AG20443 (cell line): ENCODE results near the gene MORC2.

Source experiments
- DNase-seq: peaks from one replicate; pipeline ENCODE4 v3.0.0; 2012; ENCODE audit warnings: low spot score, mixed read lengths

MORC2 gene

DNA sequence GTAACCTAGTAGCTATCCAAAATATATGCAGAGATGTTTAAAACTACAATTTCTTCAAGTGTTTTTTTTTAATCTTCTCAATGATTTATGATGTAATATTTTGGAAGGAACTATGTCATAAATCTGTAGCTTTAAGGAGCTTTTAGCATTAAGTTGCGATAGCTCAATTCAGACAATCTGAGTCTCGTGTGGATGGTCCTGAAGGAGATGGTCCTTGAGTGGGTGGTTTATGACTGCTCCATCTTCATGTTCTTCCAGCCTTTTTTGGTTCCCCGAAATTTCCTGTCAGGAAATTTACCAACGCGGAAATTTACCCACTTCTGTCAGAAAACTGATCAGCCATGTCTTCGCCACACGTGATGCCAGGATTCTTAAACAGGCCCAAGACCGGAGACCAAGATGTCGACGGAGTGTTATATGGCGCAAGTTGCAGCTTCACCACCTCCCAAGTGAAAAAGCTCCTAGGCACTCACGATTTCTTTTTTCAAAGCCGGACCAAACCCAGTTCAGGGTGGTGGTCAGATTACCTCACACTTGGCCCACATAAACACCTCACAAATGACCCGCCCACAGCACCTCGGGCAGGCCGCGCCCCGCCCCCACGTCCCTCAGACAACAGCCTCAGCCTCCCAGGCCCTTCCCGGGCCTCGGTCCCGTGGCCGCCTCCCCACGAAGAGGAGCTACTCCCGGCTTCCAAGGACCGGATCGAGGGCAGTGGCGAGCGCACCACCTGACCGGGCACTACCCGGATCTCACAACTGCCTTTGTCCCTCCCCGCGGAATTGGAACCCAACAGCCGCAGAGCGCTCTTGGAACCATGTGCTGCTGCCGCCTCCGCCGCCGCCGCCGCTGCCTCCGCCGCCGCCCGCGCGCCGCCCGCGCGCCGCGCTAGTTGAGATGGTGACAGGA lies at the start of gene MORC2:
Gene MORC2 (minus strand): TSS at position 760 of the 909 bp plus-strand sequence. CDS start 885 bp downstream, outside the sequence.
- DNase-seq: no peak

DNA sequence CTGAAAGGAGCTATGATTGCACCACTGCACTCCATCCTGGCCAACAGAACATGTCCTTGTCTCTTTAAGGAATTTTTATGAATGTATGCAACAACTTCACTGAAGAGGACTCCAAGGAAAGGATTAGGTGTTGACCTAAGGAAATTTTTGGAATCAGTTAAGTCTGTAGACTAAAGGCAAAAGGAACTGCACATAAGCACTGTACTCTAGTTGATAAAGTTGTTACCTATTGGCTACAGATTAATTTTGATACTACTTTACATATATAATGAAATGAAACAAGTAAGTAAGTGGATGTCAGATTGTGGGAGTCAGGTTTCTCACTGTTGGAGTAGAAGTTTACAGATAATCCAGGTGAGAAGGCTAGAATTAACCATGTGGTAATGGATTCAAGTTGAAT lies 37.0 kb upstream of the MORC2 start:
- no peak for DNase-seq

DNA sequence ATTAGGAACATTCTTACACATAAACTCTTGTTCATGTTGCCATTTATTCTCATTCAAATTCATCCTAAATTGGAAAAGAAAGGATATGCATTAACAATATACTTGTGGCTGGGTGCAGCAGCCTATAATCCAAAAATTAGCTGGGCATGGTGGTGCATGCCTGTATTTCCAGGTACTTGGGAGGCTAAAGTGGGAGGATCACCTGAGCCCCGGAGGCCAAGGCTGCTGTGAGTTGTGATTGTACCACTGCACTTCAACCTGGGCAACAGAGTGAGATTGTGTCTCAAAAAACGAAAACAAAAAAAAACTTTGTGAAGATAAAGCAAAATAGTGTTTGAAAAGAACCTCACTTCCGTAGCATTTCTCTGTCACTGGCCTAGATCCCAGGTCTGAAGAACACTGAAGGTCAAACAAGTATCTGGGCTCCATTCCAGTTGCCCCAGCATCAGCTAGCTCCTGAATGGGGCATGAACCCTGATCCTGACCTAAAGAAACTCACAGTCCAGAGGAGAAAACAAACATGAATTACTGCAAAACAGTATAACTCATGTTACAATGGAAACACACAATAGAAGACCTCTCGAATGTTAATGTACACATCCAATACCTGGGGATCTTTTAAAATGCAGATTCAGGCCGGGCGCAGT lies 32.7 kb upstream of the MORC2 start:
- no peak for DNase-seq

DNA sequence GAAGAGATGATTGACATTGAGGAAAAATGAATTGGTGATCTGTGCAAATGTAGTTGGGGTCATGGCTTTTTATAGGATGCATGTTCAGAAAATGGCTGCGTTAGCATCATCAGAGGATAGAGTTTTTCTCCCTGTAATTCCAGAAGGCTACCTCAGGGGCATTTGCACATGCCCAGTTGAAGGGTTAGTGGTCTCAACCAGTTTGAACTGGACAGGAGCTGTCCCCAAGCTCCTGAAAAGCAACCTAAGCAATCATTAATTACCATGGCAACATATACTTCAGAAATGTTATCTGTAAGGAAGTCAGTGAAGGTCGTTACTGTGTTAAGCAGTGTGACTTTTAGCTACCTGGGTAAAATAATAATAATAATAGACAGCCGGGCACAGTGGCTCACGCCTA lies 29.8 kb upstream of the MORC2 start:
- no peak for DNase-seq

DNA sequence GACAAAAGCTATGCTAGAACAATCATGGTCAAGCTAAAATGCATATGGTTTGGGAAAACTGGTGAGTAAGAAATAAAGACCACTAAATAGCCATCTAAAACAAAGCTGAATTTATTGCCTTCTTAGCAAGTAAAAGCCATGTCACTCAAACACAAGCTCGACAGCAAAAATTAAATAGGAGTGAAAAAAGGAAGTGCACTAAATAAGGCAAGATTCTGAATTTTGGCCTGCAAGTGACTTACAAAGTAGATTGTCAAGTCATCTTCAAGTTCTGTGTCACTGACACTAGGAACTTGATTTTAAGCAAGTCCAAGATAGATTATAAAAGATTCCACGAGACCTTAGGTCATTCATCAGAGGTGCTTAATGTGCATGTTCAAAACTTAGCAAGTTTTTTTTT lies 27.9 kb upstream of the MORC2 start:
- no peak for DNase-seq

DNA sequence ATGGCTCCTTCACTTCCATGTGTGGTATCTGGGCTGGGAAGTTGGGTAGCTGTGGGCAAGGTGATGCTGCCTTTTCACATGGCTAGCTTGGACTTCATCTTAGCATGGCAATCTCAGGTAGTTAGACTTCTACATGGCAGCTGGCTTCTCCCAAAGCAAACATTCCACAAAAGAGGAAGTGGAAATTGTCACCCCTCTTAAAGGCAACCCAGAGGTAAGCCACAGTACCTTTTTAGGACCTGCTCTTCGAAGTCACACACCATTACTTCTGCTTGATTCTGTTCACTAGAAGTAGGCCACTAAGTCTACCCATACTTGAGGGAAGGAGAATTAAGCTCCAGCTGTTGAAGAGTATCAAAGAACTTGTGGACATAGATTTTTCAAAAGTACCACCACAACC lies 26.4 kb upstream of the MORC2 start:
- DNase-seq: no peak

DNA sequence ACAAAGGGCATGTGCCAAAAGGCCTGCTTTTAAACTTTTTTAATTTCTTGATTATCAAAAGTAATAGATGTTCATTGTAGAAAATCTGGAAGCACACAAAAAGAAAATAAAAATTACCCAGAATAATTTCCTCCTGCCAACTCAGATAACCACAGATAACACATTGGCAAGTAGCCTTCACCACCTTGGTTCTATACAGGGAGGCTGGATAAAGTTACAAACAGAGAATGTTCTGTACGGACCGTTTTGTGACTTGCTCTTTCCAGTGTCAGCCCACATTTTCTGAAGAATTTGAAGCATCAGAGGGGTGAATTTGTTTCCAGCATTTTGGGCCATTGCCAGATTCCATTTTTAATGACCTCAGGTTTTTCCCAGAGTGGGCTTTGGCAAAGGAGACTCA lies 24.0 kb upstream of the MORC2 start:
- no peak for DNase-seq

DNA sequence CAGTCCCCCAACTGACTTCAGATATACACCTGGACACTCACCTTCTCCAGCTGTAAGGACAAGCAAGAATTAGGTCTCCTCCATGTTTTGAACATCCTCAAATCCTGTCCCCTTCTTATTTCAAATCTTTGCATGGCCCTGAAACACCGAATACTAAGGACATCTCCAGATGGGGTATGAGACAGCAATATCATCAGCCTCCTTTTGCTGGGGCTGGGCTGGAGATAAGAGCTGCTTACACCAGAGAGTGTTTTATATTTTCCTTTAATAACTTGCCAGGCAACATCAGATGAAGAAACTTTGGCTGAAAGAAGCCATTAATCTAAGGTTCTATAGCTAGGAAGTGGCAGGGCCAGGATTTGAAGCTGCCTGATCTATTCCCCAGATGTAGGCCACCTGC lies 22.1 kb upstream of the MORC2 start:
- no peak for DNase-seq

DNA sequence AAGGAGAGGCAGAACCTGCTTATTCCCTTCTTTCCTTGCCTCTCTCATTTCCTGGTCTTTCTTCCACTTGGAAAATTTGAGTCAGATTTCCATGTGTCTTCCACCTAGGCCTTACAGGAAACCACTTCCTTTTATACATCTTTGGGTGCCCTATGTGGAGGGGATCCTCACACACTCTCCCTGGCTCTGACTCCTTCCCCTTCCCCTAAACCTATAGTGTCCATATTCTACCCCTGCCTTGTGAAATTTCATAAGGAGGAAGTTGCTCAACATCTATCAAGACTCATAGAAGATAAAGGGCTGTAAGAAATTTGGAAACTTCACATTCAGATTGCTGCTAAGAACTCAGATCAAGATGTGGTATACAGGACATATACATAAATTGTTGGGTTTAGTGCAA lies 20.9 kb upstream of the MORC2 start:
- DNase-seq: no peak

DNA sequence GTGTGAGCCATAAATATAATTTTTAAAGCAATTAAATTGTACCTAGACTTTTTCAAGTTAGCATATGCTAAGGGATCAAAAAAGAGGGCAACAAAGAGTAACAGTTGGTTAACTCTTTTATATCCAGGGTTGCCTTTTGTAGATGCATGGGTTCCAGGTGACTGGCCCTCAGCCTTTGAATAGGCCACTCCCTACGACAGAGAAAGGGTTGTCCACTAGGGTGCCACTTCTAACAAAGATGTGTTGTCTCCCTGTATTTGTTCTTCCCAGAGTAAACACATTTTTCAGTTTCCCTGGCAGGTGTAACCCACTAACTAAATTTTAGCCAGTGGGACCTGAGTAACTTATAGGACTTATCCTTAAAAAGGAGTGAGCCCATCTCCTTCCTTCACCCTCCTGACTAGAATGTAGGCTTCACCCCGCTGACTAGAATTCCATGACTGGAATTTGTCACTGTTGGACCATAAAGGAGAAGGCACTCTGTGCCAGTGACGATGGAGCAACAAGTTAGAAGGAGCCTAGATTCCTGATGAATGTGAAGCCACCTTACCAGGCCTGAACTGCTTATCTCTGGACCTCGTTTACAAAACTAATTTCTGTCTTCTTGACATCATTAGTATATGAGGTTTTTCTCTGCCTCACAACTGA lies 17.1 kb upstream of the MORC2 start:
- no peak for DNase-seq

DNA sequence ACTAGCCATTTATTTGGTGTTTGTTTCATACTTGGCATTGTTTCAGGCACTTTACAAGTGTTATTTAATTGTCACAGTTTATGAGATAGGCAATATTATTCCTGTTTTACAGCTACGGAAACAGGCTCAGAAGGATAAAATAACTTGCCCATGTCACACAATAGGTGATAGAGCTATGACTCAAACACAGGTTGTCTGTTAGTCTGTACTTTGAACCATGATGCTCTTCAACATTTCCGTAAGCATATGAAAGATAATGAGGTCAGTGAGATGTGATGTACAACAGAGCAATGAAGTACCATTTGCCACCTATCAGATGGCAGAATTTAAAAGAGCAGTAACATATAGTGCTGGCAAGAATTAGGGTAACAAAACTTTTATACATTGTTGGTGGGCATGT lies 15.7 kb upstream of the MORC2 start:
- DNase-seq: no peak

DNA sequence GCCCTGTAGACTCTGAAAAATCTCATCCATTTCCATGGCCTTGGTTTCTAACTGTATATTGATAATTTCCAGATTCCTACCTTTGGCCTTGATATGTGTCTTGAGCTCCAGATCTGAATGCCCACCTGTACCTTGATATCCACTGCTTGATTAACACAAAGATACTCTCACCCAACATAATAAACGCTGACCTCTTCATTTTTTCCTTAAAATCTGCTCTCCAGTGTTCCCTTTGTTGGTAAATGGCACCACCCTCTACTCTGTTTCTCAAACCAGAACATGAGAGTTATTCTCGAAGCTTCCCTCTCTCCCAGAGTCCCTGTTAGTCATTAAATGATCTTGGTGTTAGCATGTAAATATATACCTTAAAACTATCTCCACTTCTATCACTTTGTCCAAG lies 13.9 kb upstream of the MORC2 start:
- DNase-seq: no peak

DNA sequence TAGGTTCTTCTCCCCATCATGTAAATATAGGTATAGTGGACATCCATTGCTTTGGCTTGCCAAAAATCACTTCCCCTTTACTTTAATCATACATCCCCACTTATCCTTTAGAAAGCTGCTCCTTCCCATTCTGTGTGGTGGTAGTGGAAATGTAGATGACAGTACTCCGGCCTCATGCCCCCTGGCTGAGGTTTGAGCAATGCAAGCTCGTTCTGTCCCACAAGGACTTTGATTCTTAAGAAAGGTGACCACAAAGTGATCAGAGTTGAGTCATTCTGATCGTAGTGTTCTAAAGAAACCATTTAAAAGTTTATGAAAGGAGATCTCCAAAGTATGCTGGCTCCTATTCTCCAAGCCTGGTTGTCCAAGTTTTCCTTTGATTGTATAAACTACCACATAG lies 11.4 kb upstream of the MORC2 start:
- no peak for DNase-seq

DNA sequence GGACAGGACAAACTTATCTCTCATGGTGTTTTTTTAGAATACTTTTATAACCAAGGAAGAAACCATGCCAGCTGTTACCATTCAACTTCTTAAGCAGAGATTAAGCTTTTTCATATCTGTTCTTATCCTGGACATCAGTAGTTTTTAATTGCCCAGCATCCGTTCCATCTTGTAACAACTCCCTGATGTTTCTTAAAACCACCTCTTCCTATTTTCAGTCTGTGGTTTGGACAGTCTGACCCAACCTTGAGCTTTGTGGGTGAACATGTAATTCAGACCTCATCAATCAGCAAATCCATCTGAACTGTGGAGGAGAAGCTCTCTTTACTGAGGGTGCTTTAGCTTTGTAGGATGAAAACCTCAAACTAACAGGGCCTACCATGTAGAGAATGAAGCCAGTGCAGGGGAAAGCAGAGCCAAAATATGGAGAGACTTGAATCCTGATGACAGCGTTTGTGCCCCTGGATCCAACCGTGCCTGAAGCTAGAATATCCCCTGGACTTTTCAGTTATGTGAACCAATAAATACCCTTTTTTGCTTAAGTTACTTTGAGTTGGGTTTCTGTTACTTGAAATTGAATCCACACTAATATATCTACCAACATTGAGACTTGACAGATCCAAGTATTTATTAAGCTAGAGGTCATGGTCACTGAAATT lies 9.9 kb upstream of the MORC2 start:
- DNase-seq: no peak

DNA sequence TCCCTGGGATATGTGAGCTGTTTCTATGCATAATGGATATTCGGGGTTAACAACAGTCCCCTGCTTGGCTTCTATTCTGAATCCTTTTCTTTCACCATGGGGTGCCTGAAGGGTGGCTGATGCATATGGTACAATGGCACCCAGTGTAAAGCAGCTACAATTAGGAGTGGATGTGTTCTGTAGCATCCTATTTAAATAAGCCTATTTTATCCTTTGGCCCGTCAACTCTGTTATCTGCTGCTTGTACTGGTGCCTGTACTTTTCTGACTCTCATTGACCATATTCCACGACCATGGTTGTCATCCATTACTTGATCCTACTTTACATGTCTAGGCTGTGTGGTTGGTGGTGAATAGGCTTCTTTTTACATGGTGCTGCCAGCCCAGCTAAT lies 1.8 kb upstream of the MORC2 start:
- DNase-seq: no peak

DNA sequence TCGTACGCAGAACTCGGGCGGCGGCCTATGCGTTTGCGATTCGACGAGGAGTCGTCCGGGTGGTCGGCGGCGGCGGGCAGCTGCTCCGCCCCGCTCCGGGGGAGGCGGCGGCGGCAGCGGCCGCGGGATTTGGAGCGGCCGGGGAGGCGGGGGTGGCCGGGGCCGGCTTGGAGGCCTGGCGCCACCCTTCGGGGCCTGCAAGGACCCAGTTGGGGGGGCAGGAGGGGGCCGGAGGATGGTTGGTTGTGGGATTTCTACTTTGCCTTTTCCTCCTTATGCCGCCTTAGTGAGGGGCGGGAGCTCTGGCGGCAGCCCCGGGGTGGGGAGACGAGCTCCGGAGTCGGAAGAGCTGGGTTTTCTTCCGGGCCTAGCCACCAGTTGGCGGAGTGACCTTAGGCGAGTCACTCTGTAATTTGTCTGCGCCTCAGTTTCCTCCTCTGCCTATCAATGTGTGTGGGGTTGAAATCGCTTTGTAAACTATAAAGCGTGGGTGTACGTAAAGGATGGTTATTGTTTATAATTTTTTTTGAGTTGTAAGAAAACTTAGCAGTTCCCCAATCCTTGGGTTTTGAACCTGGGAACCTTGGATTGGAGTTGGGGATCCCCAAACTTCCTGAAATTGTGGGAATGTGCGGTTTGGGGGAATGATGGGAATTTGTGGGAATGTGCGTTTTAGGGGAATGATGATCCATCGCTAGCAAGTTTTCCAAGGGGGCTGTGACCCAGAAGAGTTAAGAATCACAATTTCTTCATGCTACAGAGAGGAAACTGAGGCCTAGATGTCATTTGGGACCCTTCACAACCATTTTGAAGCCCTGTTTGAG lies 1.2 kb upstream of the MORC2 start:
- peak; percentile 76 for DNase-seq

DNA sequence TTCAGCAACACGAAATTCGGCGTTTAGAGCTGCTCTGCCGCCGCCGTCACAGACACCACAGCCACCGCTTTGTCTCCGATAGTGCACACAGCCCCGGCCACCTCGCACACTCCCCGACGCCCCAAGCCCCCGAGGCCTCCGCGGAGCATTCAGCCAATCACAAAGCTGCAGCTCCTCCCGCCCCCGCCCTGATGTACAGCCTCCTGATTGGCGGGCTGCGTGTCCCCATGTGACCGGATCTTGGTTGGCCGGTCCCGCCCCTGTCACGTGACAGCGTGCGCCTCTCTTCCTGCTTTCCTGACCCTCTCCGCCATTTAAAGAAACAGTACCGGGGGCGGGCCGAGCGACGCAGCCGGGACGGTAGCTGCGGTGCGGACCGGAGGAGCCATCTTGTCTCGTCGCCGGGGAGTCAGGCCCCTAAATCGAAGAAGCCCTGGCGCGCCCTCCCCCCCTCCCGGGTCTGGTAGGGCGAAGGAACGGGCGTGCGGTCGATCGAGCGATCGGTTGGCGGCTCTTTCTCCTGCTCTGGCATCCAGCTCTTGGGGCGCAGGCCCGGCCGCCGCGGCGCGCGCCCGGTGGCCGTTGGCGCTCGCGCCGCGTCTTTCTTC lies 454 bp upstream of the MORC2 start, which contains the start of gene TUG1:
Gene TUG1 (plus strand): TSS at position 342 of the 608 bp plus-strand sequence.
- peak; percentile 99 for DNase-seq

DNA sequence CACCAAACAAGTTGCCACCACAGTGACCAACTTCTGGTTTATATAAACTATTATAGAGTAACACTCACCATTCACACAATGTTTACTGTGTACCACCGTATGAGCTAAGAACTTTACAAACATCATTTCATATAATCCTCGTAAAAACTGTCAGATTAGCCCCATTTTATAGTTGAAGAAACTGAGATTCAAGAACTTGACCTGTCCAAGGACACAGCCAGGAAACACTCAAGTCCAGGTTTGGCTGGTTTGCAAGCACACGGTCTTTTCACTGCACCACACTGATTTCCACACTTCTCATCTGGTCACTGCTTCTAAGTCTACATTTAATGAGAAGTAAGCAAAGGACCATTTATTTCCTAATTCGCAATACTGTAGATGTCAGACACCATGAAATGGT lies 3.7 kb downstream of the MORC2 start:
- DNase-seq: no peak

DNA sequence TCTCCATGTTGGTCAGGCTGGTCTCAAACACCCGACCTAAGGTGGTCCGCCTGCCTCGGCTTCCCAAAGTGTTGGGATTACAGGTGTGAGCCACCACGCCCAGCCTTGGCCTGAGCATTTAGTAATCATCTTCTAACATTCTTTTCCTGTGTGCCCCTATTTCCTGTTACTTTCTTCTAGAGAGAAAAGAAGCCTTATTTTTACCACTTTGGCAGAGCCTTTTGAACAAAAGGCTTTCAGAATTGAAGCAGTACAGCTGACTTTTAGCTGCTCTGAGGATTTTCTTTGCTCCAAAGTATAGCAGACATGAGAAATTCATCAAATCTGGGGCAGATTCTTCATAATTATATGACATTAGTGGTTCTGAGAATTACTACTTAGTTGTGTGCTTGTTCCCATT lies 13.4 kb downstream of the MORC2 start:
- no peak for DNase-seq

DNA sequence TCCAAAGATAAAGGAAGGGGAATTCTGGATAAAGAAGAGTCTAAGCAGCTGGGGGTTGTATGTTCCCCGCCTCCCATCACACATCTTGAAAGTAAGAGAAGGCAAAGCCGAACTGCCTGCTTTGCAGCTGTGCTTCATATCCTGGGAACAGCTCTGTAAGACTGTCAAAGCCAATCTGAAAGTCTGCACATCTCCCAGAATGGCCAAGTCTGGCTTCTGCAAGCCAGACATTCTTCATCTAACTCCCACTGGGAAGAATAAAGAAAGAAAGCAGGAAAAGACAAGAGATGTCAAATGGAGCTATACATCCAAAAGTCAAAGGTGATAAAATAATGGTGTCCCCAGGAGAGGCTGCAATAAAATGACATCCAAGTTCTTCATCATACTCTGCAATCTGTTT lies 15.4 kb downstream of the MORC2 start:
- no peak for DNase-seq
